Measurements from ENCODE around the gene HSPA1L. TPM values are rescaled to one million over a fixed set of nuclear protein-coding genes. Genes with fewer than 3 reads are reported as not detected.

Gene HSPA1L
- total and polyA plus RNA-seq, 2 donors from 2014 or later: 1.7 to 2.3 TPM

GRCh38 chr6:31778999-31779885 lies 35.8 kb downstream of the HSPA1L start:
- no peaks in the 10 kb centered on the region for H3K9me3 ChIP-seq (ENCODE audit: control insufficient read depth in 2 of 3, insufficient read depth in 1 of 3, low read length in 3 of 3)
- intact Hi-C loops (cut with DNase I): no loop called here
- H3K9ac ChIP-seq (ENCODE audit: low read length in 3 of 3): no peak overlapping the region
- peaks cover 0 to 12% (median 9%) of the 10 kb centered on the region in 3 donors for H3K36me3 ChIP-seq (ENCODE audit: control insufficient read depth in 2 of 3, insufficient read depth in 3 of 3, low read length in 3 of 3)
- H3K4me1 ChIP-seq (ENCODE audit: control insufficient read depth in 2 of 3, insufficient read depth in 2 of 3, low read depth in 1 of 3, low read length in 3 of 3): peaks cover 0 to 17% (median 0%) of the 10 kb centered on the region in 3 donors
- no peak overlapping the region for H3K27ac ChIP-seq (ENCODE audit: low read depth in 2 of 2, low read length in 2 of 2)
- TF ChIP-seq CTCF (IDR thresholded peaks at IDR 0.05; ENCODE audit: borderline replicate concordance, extremely low read depth, insufficient read depth): no peak
- DNase-seq (no peak), FAIRE-seq (no peak)
- H3K27me3 ChIP-seq (ENCODE audit: control insufficient read depth, insufficient read depth, low read length): no peaks in the 10 kb centered on the region
- H3K4me3 ChIP-seq (ENCODE audit: low read length in 3 of 3): no peak overlapping the region

GRCh38 chr6:31778193-31778592 lies 36.9 kb downstream of the HSPA1L start:
- Histone ChIP-seq H3K4me3 (ENCODE audit: low read length in 3 of 3) (no peak overlapping the region), H3K27ac (ENCODE audit: low read depth in 2 of 2, low read length in 2 of 2) (peak overlapping the region; percentile 77 to 92), H3K4me1 (ENCODE audit: control insufficient read depth in 2 of 3, insufficient read depth in 2 of 3, low read depth in 1 of 3, low read length in 3 of 3) (peaks cover 0 to 17% (median 0%) of the 10 kb centered on the region in 3 donors), H3K27me3 (ENCODE audit: control insufficient read depth, insufficient read depth, low read length) (no peaks in the 10 kb centered on the region), H3K36me3 (ENCODE audit: control insufficient read depth in 2 of 3, insufficient read depth in 3 of 3, low read length in 3 of 3) (peaks cover 0 to 12% (median 9%) of the 10 kb centered on the region in 3 donors), H3K9ac (ENCODE audit: low read length in 3 of 3) (no peak overlapping the region), H3K9me3 (ENCODE audit: control insufficient read depth in 2 of 3, insufficient read depth in 1 of 3, low read length in 3 of 3) (no peaks in the 10 kb centered on the region)
- no peak for TF ChIP-seq CTCF (IDR thresholded peaks at IDR 0.05; ENCODE audit: borderline replicate concordance, extremely low read depth, insufficient read depth)
- FAIRE-seq (no peak), DNase-seq (no peak)
- intact Hi-C loops (cut with DNase I): no loop called here

GRCh38 chr6:31777667-31778050 lies 37.4 kb downstream of the HSPA1L start:
- H3K27me3 ChIP-seq (ENCODE audit: control insufficient read depth, insufficient read depth, low read length): no peaks in the 10 kb centered on the region
- FAIRE-seq (no peak), DNase-seq (no peak)
- TF ChIP-seq CTCF (IDR thresholded peaks at IDR 0.05; ENCODE audit: borderline replicate concordance, extremely low read depth, insufficient read depth): no peak
- intact Hi-C loops (cut with DNase I): no loop called here
- H3K36me3 ChIP-seq (ENCODE audit: control insufficient read depth in 2 of 3, insufficient read depth in 3 of 3, low read length in 3 of 3): peaks cover 0 to 9% (median 8%) of the 10 kb centered on the region in 3 donors
- peak overlapping the region in 1 of 3 donors; percentile 48 for H3K9ac ChIP-seq (ENCODE audit: low read length in 3 of 3)
- peaks cover 0 to 19% (median 0%) of the 10 kb centered on the region in 3 donors for H3K4me1 ChIP-seq (ENCODE audit: control insufficient read depth in 2 of 3, insufficient read depth in 2 of 3, low read depth in 1 of 3, low read length in 3 of 3)
- H3K4me3 ChIP-seq (ENCODE audit: low read length in 3 of 3): peak overlapping the region in 1 of 3 donors; percentile 6
- H3K27ac ChIP-seq (ENCODE audit: low read depth in 2 of 2, low read length in 2 of 2): peak overlapping the region; percentile 77 to 92
- no peaks in the 10 kb centered on the region for H3K9me3 ChIP-seq (ENCODE audit: control insufficient read depth in 2 of 3, insufficient read depth in 1 of 3, low read length in 3 of 3)

Data from kidney (tissue), 14 donors.